HG03108 (cell line): ENCODE data around the gene H2AZ2.
A peak's percentile ranks its signal among the peaks of the same experiment; 100 is the strongest.
"Not testable (repeated sequence)": the region's sequence is repeated elsewhere in the genome, so short reads cannot be mapped to it uniquely, and the experiment has no call there.

Experiments
- ATAC-seq: cut with Tn5 transposase; IDR thresholded peaks from one replicate; pipeline ENCODE4 v1.9.1; 2021; ENCODE audit warnings: moderate library complexity; ENCODE audit not compliant: unreplicated experiment

H2AZ2 gene

GRCh38 chr7:44787762-44788161 lies 60.1 kb downstream of the H2AZ2 start:
- ATAC-seq = no peak

- ATAC-seq = peak; percentile 59
These were observed 60.8 kb downstream of the H2AZ2 start for GRCh38 chr7:44787041-44787440.

GRCh38 chr7:44785218-44785617 lies 62.7 kb downstream of the H2AZ2 start:
- not testable (repeated sequence) for ATAC-seq

GRCh38 chr7:44784364-44784763 lies 63.5 kb downstream of the H2AZ2 start:
- no peak for ATAC-seq

- ATAC-seq = no peak
These were observed 64.5 kb downstream of the H2AZ2 start for GRCh38 chr7:44783407-44783806.

GRCh38 chr7:44782460-44782859 lies 65.4 kb downstream of the H2AZ2 start:
- ATAC-seq = no peak
